Lower lobe of right lung (tissue), 2 donors: ENCODE results near the gene VAT1L. TPM values are rescaled to one million over a fixed set of nuclear protein-coding genes. Genes with fewer than 3 reads are reported as not detected.

ENCODE experiments used
- ATAC-seq, 2 donors: fragments of 200-7000 bp; cut with Tn5 transposase; one replicate each; pipeline ENCODE4 v1.9.1; 2020 to 2022; ENCODE audit warnings: mild to moderate bottlenecking in 2 of 2, moderate library complexity in 2 of 2
- DNase-seq: peaks from one replicate; pipeline ENCODE4 v3.0.0-alpha.2; 2020
- H3K27ac ChIP-seq: fragments of 200-600 bp; one replicate; pipeline ENCODE4 v1.8.0; 2022
- H3K27me3 ChIP-seq: fragments of 200-600 bp; one replicate; pipeline ENCODE4 v1.8.0; 2022; ENCODE audit warnings: low read depth
- H3K36me3 ChIP-seq: fragments of 200-600 bp; one replicate; pipeline ENCODE4 v1.8.0; 2022; ENCODE audit warnings: mild to moderate bottlenecking
- H3K4me1 ChIP-seq: fragments of 200-600 bp; one replicate; pipeline ENCODE4 v1.8.0; 2022
- H3K4me3 ChIP-seq: fragments of 200-600 bp; one replicate; pipeline ENCODE4 v1.8.0; 2022; ENCODE audit warnings: mild to moderate bottlenecking
- H3K9me3 ChIP-seq: fragments of 200-600 bp; one replicate; pipeline ENCODE4 v1.8.0; 2022
- CTCF ChIP-seq: fragments of 200-600 bp; IDR thresholded peaks from one replicate; pipeline ENCODE4 v1.8.0; 2022; ENCODE audit warnings: antibody characterized with exemption, mild to moderate bottlenecking
- intact Hi-C: fragments of 100-400 bp; cut with DNase I; formaldehyde crosslinking; loops from one replicate; pipeline ENCODE4 v1.11.0; 2022
- total RNA-seq: library from RNA; stranded (reverse); fragmentation: NEBNext Ultra II Directional; extraction: Animal tissue kit (Norgen Biotek cat#: 25700); gene quantifications from one replicate; pipeline ENCODE4 v1.2.1, GENCODE V29; 2021
- donor health status: DM: no; HTN: yes; CAD: no; lungs with severe emphysema.

VAT1L gene
- total RNA-seq, 1 donor from 2014 or later, result 0.38 TPM

- Histone ChIP-seq H3K27me3 (no peaks in the 10 kb centered on the region), H3K36me3 (no peaks in the 10 kb centered on the region), H3K27ac (no peak overlapping the region), H3K9me3 (no peaks in the 10 kb centered on the region), H3K4me3 (no peak overlapping the region), H3K4me1 (no peaks in the 10 kb centered on the region)
- ATAC-seq, result no peak
- intact Hi-C loops, result no loop called here
- no peak for TF ChIP-seq CTCF
- no peak for DNase-seq
Measured at GRCh38 chr16:77836801-77837200, 48.4 kb downstream of the VAT1L start.

GRCh38 chr16:77838597-77839255 is 50.4 kb downstream of the VAT1L start:
- DNase-seq, result no peak
- Histone ChIP-seq H3K4me3 (no peak overlapping the region), H3K4me1 (no peaks in the 10 kb centered on the region), H3K27me3 (no peaks in the 10 kb centered on the region), H3K27ac (no peak overlapping the region), H3K9me3 (no peaks in the 10 kb centered on the region), H3K36me3 (no peaks in the 10 kb centered on the region)
- no peak for TF ChIP-seq CTCF
- intact Hi-C loops, result no loop called here
- ATAC-seq, result no peak

- intact Hi-C loops, result no loop called here
Measured at GRCh38 chr16:77840093-77840492, 51.7 kb downstream of the VAT1L start.

GRCh38 chr16:77840673-77841501 is 52.5 kb downstream of the VAT1L start:
- no peaks in the 10 kb centered on the region for H3K4me1 ChIP-seq
- intact Hi-C loops, result no loop called here
- TF ChIP-seq CTCF, result no peak
- H3K4me3 ChIP-seq, result no peak overlapping the region
- no peaks in the 10 kb centered on the region for H3K36me3 ChIP-seq
- H3K27me3 ChIP-seq, result no peaks in the 10 kb centered on the region
- no peak for ATAC-seq
- H3K9me3 ChIP-seq, result no peaks in the 10 kb centered on the region
- no peak for DNase-seq
- no peak overlapping the region for H3K27ac ChIP-seq

More at GRCh38 chr16:77840093-77840492, 51.7 kb downstream of the VAT1L start:
- Histone ChIP-seq H3K4me1 (no peaks in the 10 kb centered on the region), H3K27ac (no peak overlapping the region), H3K9me3 (no peaks in the 10 kb centered on the region), H3K4me3 (no peak overlapping the region), H3K36me3 (no peaks in the 10 kb centered on the region), H3K27me3 (no peaks in the 10 kb centered on the region)
- DNase-seq (no peak), ATAC-seq (peak in 1 of 2 donors; percentile 21)
- no peak for TF ChIP-seq CTCF

- H3K4me3 ChIP-seq, result no peak overlapping the region
- no peaks in the 10 kb centered on the region for H3K27me3 ChIP-seq
- DNase-seq (no peak), ATAC-seq (no peak)
- no peak for TF ChIP-seq CTCF
- H3K9me3 ChIP-seq, result no peaks in the 10 kb centered on the region
- intact Hi-C loops, result no loop called here
- H3K27ac ChIP-seq, result no peak overlapping the region
- H3K4me1 ChIP-seq, result no peaks in the 10 kb centered on the region
- no peaks in the 10 kb centered on the region for H3K36me3 ChIP-seq
Measured at GRCh38 chr16:77841502-77841763, 53.1 kb downstream of the VAT1L start.
